ENCODE data around the gene FNDC5.

- TF ChIP-seq EZH2 (IDR thresholded peaks at IDR 0.05; ENCODE audit: low read depth, unreplicated experiment) (no peak), EZH2phosphoT487 (IDR thresholded peaks at IDR 0.05; ENCODE audit: unreplicated experiment) (no peak), POLR2AphosphoS5 (IDR thresholded peaks at IDR 0.05; ENCODE audit: low read depth) (no peak)
Measured at GRCh38 chr1:32895325-32896215, 24.9 kb upstream of the FNDC5 start.

Measured in GM23338 (cell line).